OCI-LY1 (cell line): ENCODE data around the gene GNAO1.

Experiments
- H2AFZ ChIP-seq: fragments of 200-600 bp; sonication (generic), shearing (Covaris generic); 2 replicates; pipeline ENCODE4 v1.6.0; 2014; ENCODE audit warnings: antibody characterized with exemption, mild to moderate bottlenecking, low read length
- H3F3A ChIP-seq: fragments of 200-600 bp; sonication (generic), shearing (Covaris generic); 2 replicates; pipeline ENCODE4 v1.6.0; 2014; ENCODE audit warnings: mild to moderate bottlenecking, antibody characterized with exemption, low read length, moderate library complexity; ENCODE audit not compliant: insufficient read depth
- H3K27ac ChIP-seq: fragments of 200-600 bp; sonication (generic); 2 replicates; pipeline ENCODE4 v1.5.1; 2014; ENCODE audit warnings: low read length, mixed run types, mild to moderate bottlenecking, low read depth; ENCODE audit not compliant: poor library complexity, severe bottlenecking
- H3K27me3 ChIP-seq: fragments of 200-600 bp; sonication (generic); 2 replicates; pipeline ENCODE4 v1.6.0; 2014; ENCODE audit warnings: antibody characterized with exemption, mild to moderate bottlenecking, low read length, moderate library complexity; ENCODE audit not compliant: insufficient read depth
- H3K36me3 ChIP-seq: fragments of 200-600 bp; sonication (generic); 2 replicates; pipeline ENCODE4 v1.6.1; 2014; ENCODE audit warnings: mild to moderate bottlenecking, antibody characterized with exemption, low read length, moderate library complexity, mixed read lengths; ENCODE audit not compliant: insufficient read depth
- H3K4me1 ChIP-seq: fragments of 200-600 bp; sonication (generic); 2 replicates; pipeline ENCODE4 v1.5.1; 2014; ENCODE audit warnings: mild to moderate bottlenecking, low read length, moderate library complexity; ENCODE audit not compliant: insufficient read depth, severe bottlenecking
- H3K4me2 ChIP-seq: fragments of 200-600 bp; sonication (generic), shearing (Covaris generic); 2 replicates; pipeline ENCODE4 v1.6.1; 2014; ENCODE audit warnings: low read length
- H3K4me3 ChIP-seq: fragments of 200-600 bp; sonication (generic); 2 replicates; pipeline ENCODE4 v1.5.1; 2014; ENCODE audit warnings: low read length, low read depth, mild to moderate bottlenecking, mixed read lengths; ENCODE audit not compliant: poor library complexity, severe bottlenecking
- H3K79me2 ChIP-seq: fragments of 200-600 bp; shearing (Covaris generic); 2 replicates; pipeline ENCODE4 v1.6.1; 2016; ENCODE audit warnings: mixed run types, low read length, mixed read lengths; ENCODE audit not compliant: insufficient read depth
- H3K9ac ChIP-seq: fragments of 200-600 bp; sonication (generic), shearing (Covaris generic); 2 replicates; pipeline ENCODE4 v1.6.1; 2014; ENCODE audit warnings: mild to moderate bottlenecking, low read length, mixed read lengths
- H3K9me2 ChIP-seq: fragments of 200-600 bp; sonication (generic), shearing (Covaris generic); 2 replicates; pipeline ENCODE4 v1.6.1; 2014; ENCODE audit warnings: low read depth, mild to moderate bottlenecking, low read length, mixed read lengths
- H3K9me3 ChIP-seq: fragments of 200-600 bp; shearing (Covaris generic); 2 replicates; pipeline ENCODE4 v1.6.1; 2014; ENCODE audit warnings: low read length, mixed read lengths
- H4K20me1 ChIP-seq: fragments of 200-600 bp; sonication (generic), shearing (Covaris generic); 2 replicates; pipeline ENCODE4 v1.6.0; 2016; ENCODE audit warnings: mild to moderate bottlenecking, low read length; ENCODE audit not compliant: insufficient read depth
- EZH2 ChIP-seq: fragments of 200-600 bp; sonication (generic), shearing (Covaris generic); IDR thresholded peaks from 2 replicates; pipeline ENCODE4 v1.8.0; 2017; ENCODE audit warnings: borderline replicate concordance, mixed run types, mild to moderate bottlenecking, antibody characterized with exemption, low read length, moderate library complexity, mixed read lengths
- TF ChIP-seq, protein P1 (sequence below): fragments of 200-600 bp; sonication (generic), shearing (Covaris generic); IDR thresholded peaks from 2 replicates; pipeline ENCODE4 v1.5.1; 2017; ENCODE audit warnings: mild to moderate bottlenecking, antibody characterized with exemption, low read length, moderate library complexity, mixed read lengths

GNAO1 gene

DNA sequence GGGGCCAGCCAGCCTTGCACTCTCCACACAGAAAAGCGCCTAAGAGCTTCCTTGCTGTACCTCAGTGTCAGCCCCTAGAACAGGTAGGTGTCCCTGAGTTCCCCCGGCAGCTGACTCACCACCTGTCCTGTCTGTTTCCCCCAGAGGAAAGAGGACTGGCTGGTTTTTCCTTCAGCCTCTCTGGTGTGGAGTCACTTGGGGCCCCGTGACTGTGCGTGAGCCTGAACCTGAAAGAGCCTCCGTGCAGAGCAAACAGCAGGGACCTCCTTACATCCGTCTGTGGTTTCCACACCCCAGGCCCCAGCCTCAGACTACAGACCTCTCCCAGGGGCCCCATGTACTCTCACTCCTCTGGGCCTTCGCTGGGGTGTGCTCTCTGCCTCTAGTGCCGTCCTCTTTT lies 87.8 kb downstream of the GNAO1 start:
- peaks cover 11% of the 10 kb centered on the region; the same call in 1 of the 2 replicates for H3K27me3 ChIP-seq
- no peaks in the 10 kb centered on the region for H3K36me3 ChIP-seq
- no peak overlapping the region for H3K9ac ChIP-seq
- TF ChIP-seq EZH2, result no peak
- TF ChIP-seq, protein P1, sequence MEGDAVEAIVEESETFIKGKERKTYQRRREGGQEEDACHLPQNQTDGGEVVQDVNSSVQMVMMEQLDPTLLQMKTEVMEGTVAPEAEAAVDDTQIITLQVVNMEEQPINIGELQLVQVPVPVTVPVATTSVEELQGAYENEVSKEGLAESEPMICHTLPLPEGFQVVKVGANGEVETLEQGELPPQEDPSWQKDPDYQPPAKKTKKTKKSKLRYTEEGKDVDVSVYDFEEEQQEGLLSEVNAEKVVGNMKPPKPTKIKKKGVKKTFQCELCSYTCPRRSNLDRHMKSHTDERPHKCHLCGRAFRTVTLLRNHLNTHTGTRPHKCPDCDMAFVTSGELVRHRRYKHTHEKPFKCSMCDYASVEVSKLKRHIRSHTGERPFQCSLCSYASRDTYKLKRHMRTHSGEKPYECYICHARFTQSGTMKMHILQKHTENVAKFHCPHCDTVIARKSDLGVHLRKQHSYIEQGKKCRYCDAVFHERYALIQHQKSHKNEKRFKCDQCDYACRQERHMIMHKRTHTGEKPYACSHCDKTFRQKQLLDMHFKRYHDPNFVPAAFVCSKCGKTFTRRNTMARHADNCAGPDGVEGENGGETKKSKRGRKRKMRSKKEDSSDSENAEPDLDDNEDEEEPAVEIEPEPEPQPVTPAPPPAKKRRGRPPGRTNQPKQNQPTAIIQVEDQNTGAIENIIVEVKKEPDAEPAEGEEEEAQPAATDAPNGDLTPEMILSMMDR, result no peak
- no peak overlapping the region for H3K4me3 ChIP-seq
- H4K20me1 ChIP-seq, result no peaks in the 10 kb centered on the region
- H2AFZ ChIP-seq, result no peak overlapping the region
- H3K9me3 ChIP-seq, result peaks cover 4% of the 10 kb centered on the region
- no peaks in the 10 kb centered on the region for H3K4me1 ChIP-seq
- H3K79me2 ChIP-seq, result no peaks in the 10 kb centered on the region
- H3K27ac ChIP-seq, result no peak overlapping the region
- H3F3A ChIP-seq, result no peaks in the 10 kb centered on the region
- H3K9me2 ChIP-seq, result no peaks in the 10 kb centered on the region
- no peak overlapping the region for H3K4me2 ChIP-seq

DNA sequence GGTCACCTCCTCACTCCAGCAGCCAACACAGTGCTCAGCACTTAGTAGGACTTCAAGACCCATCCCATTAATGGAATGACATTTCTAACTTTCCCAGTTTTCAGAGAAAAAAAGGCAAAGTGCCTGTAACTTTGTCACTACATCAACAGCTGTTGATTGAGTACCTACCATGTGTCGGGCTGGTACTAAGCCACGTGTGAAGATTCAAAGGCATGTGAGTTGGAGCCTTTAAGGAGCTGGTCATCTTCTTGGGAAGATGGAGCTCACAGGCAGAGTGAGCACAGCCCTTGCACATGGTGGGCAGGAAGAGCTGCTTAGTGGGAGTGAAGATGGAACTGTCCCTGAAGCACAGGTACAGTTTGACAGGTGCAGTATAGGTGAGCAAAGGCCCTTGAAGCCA lies 88.6 kb downstream of the GNAO1 start:
- no peaks in the 10 kb centered on the region for H3K9me3 ChIP-seq
- H2AFZ ChIP-seq, result no peak overlapping the region
- peaks cover 5% of the 10 kb centered on the region; the same call in 1 of the 2 replicates for H3K27me3 ChIP-seq
- no peaks in the 10 kb centered on the region for H3K4me1 ChIP-seq
- no peak overlapping the region for H3K4me3 ChIP-seq
- no peaks in the 10 kb centered on the region for H3K79me2 ChIP-seq
- H3F3A ChIP-seq, result no peaks in the 10 kb centered on the region
- TF ChIP-seq EZH2, result no peak
- TF ChIP-seq, protein P1, result no peak
- no peak overlapping the region for H3K9ac ChIP-seq
- H3K27ac ChIP-seq, result no peak overlapping the region
- H3K9me2 ChIP-seq, result no peaks in the 10 kb centered on the region
- H4K20me1 ChIP-seq, result no peaks in the 10 kb centered on the region
- H3K4me2 ChIP-seq, result no peak overlapping the region
- no peaks in the 10 kb centered on the region for H3K36me3 ChIP-seq

DNA sequence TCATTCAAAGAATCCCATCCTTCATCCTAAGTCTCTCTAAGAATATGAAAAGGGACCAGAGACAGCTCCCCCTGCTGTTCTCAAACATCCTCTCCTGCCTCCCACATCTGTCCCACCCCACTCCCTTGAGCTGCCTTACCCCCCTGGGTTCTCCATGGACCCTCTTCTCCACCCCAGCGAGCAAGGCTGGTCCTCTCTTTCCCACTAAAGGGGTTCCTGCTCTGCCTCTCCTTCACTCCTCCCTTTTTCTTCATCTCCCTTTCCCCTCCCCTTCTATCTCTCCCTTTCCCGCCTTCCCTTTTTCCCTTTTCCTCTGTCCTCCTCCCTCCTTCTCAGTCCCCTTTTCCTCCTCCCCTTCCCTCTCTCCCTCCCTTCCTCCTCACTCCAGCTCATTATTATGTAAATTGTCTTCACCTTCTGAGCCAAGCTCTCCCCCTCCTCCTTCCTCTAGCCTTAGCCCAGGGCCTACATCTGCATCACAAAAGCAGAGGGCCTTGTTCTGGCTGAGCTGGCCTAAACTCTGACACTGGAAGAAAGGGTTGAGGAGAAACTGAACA lies 90.0 kb downstream of the GNAO1 start:
- Histone ChIP-seq H3K9me3 (no peaks in the 10 kb centered on the region), H3F3A (no peaks in the 10 kb centered on the region), H4K20me1 (no peaks in the 10 kb centered on the region), H3K9ac (no peak overlapping the region), H2AFZ (no peak overlapping the region), H3K4me3 (no peak overlapping the region), H3K27ac (no peak overlapping the region), H3K27me3 (no peaks in the 10 kb centered on the region), H3K36me3 (no peaks in the 10 kb centered on the region), H3K9me2 (no peaks in the 10 kb centered on the region), H3K4me2 (no peak overlapping the region), H3K4me1 (no peaks in the 10 kb centered on the region), H3K79me2 (no peaks in the 10 kb centered on the region)
- TF ChIP-seq, protein P1, result peak; percentile 31; the same call in 1 of the 2 replicates
- no peak for TF ChIP-seq EZH2
